OCI-LY1 (cell line): Measurements from ENCODE around the gene TBC1D4.
"Not testable (repeated sequence)": the region's sequence is repeated elsewhere in the genome, so short reads cannot be mapped to it uniquely, and the experiment has no call there.

Experiments
- H2AFZ ChIP-seq: fragments of 200-600 bp; sonication (generic), shearing (Covaris generic); 2 replicates; pipeline ENCODE4 v1.6.0; 2014; ENCODE audit warnings: antibody characterized with exemption, mild to moderate bottlenecking, low read length
- H3F3A ChIP-seq: fragments of 200-600 bp; sonication (generic), shearing (Covaris generic); 2 replicates; pipeline ENCODE4 v1.6.0; 2014; ENCODE audit warnings: mild to moderate bottlenecking, antibody characterized with exemption, low read length, moderate library complexity; ENCODE audit not compliant: insufficient read depth
- H3K27ac ChIP-seq: fragments of 200-600 bp; sonication (generic); 2 replicates; pipeline ENCODE4 v1.5.1; 2014; ENCODE audit warnings: low read length, mixed run types, mild to moderate bottlenecking, low read depth; ENCODE audit not compliant: poor library complexity, severe bottlenecking
- H3K27me3 ChIP-seq: fragments of 200-600 bp; sonication (generic); 2 replicates; pipeline ENCODE4 v1.6.0; 2014; ENCODE audit warnings: antibody characterized with exemption, mild to moderate bottlenecking, low read length, moderate library complexity; ENCODE audit not compliant: insufficient read depth
- H3K36me3 ChIP-seq: fragments of 200-600 bp; sonication (generic); 2 replicates; pipeline ENCODE4 v1.6.1; 2014; ENCODE audit warnings: mild to moderate bottlenecking, antibody characterized with exemption, low read length, moderate library complexity, mixed read lengths; ENCODE audit not compliant: insufficient read depth
- H3K4me1 ChIP-seq: fragments of 200-600 bp; sonication (generic); 2 replicates; pipeline ENCODE4 v1.5.1; 2014; ENCODE audit warnings: mild to moderate bottlenecking, low read length, moderate library complexity; ENCODE audit not compliant: insufficient read depth, severe bottlenecking
- H3K4me2 ChIP-seq: fragments of 200-600 bp; sonication (generic), shearing (Covaris generic); 2 replicates; pipeline ENCODE4 v1.6.1; 2014; ENCODE audit warnings: low read length
- H3K4me3 ChIP-seq: fragments of 200-600 bp; sonication (generic); 2 replicates; pipeline ENCODE4 v1.5.1; 2014; ENCODE audit warnings: low read length, low read depth, mild to moderate bottlenecking, mixed read lengths; ENCODE audit not compliant: poor library complexity, severe bottlenecking
- H3K79me2 ChIP-seq: fragments of 200-600 bp; shearing (Covaris generic); 2 replicates; pipeline ENCODE4 v1.6.1; 2016; ENCODE audit warnings: mixed run types, low read length, mixed read lengths; ENCODE audit not compliant: insufficient read depth
- H3K9ac ChIP-seq: fragments of 200-600 bp; sonication (generic), shearing (Covaris generic); 2 replicates; pipeline ENCODE4 v1.6.1; 2014; ENCODE audit warnings: mild to moderate bottlenecking, low read length, mixed read lengths
- H3K9me2 ChIP-seq: fragments of 200-600 bp; sonication (generic), shearing (Covaris generic); 2 replicates; pipeline ENCODE4 v1.6.1; 2014; ENCODE audit warnings: low read depth, mild to moderate bottlenecking, low read length, mixed read lengths
- H3K9me3 ChIP-seq: fragments of 200-600 bp; shearing (Covaris generic); 2 replicates; pipeline ENCODE4 v1.6.1; 2014; ENCODE audit warnings: low read length, mixed read lengths
- H4K20me1 ChIP-seq: fragments of 200-600 bp; sonication (generic), shearing (Covaris generic); 2 replicates; pipeline ENCODE4 v1.6.0; 2016; ENCODE audit warnings: mild to moderate bottlenecking, low read length; ENCODE audit not compliant: insufficient read depth
- CTCF ChIP-seq: fragments of 200-600 bp; sonication (generic), shearing (Covaris generic); IDR thresholded peaks from 2 replicates; pipeline ENCODE4 v1.5.1; 2017; ENCODE audit warnings: mild to moderate bottlenecking, antibody characterized with exemption, low read length, moderate library complexity, mixed read lengths
- EZH2 ChIP-seq: fragments of 200-600 bp; sonication (generic), shearing (Covaris generic); IDR thresholded peaks from 2 replicates; pipeline ENCODE4 v1.8.0; 2017; ENCODE audit warnings: borderline replicate concordance, mixed run types, mild to moderate bottlenecking, antibody characterized with exemption, low read length, moderate library complexity, mixed read lengths

The TBC1D4 gene

GRCh38 chr13:75309981-75310580 is 171.9 kb downstream of the TBC1D4 start:
- TF ChIP-seq CTCF (no peak), EZH2 (no peak)
- Histone ChIP-seq H2AFZ (no peak overlapping the region), H4K20me1 (no peaks in the 10 kb centered on the region), H3K4me3 (no peak overlapping the region), H3K4me2 (no peak overlapping the region), H3K9ac (no peak overlapping the region), H3F3A (no peaks in the 10 kb centered on the region), H3K9me2 (no peaks in the 10 kb centered on the region), H3K27me3 (no peaks in the 10 kb centered on the region), H3K36me3 (no peaks in the 10 kb centered on the region), H3K9me3 (no peaks in the 10 kb centered on the region), H3K27ac (no peak overlapping the region), H3K79me2 (no peaks in the 10 kb centered on the region), H3K4me1 (no peaks in the 10 kb centered on the region)

- Histone ChIP-seq H3K4me3 (no peak overlapping the region), H3K27ac (no peak overlapping the region), H2AFZ (no peak overlapping the region), H4K20me1 (no peaks in the 10 kb centered on the region), H3K9me2 (no peaks in the 10 kb centered on the region), H3K9me3 (no peaks in the 10 kb centered on the region), H3K27me3 (no peaks in the 10 kb centered on the region), H3K4me1 (no peaks in the 10 kb centered on the region), H3K4me2 (no peak overlapping the region), H3K36me3 (no peaks in the 10 kb centered on the region), H3K79me2 (no peaks in the 10 kb centered on the region), H3K9ac (no peak overlapping the region), H3F3A (no peaks in the 10 kb centered on the region)
- no peak for TF ChIP-seq EZH2
- no peak for TF ChIP-seq CTCF
Measured at GRCh38 chr13:75308222-75308621, 173.7 kb downstream of the TBC1D4 start.

- H3K36me3 ChIP-seq = no peaks in the 10 kb centered on the region
- H3K9me2 ChIP-seq = no peaks in the 10 kb centered on the region
- no peak overlapping the region for H3K9ac ChIP-seq
- no peaks in the 10 kb centered on the region for H4K20me1 ChIP-seq
- no peak overlapping the region for H3K27ac ChIP-seq
- H3K79me2 ChIP-seq = no peaks in the 10 kb centered on the region
- no peaks in the 10 kb centered on the region for H3F3A ChIP-seq
- H3K9me3 ChIP-seq = no peaks in the 10 kb centered on the region
- no peaks in the 10 kb centered on the region for H3K4me1 ChIP-seq
- no peak overlapping the region for H2AFZ ChIP-seq
- no peak for TF ChIP-seq EZH2
- no peaks in the 10 kb centered on the region for H3K27me3 ChIP-seq
- no peak overlapping the region for H3K4me2 ChIP-seq
- no peak overlapping the region for H3K4me3 ChIP-seq
Measured at GRCh38 chr13:75307370-75307949, 174.5 kb downstream of the TBC1D4 start.

- H3K9me2 ChIP-seq, H3F3A ChIP-seq, H3K36me3 ChIP-seq, H3K9ac ChIP-seq, H3K27me3 ChIP-seq, H3K4me3 ChIP-seq, H3K27ac ChIP-seq, H3K9me3 ChIP-seq, H3K4me2 ChIP-seq, H3K79me2 ChIP-seq, H3K4me1 ChIP-seq, H4K20me1 ChIP-seq, H2AFZ ChIP-seq: not testable (repeated sequence)
Measured at GRCh38 chr13:75306967-75307366, 175.0 kb downstream of the TBC1D4 start.
